B cell (primary cell): ENCODE measurements around the gene BARHL2.

Source experiments
- EZH2 ChIP-seq: IDR thresholded peaks from 2 replicates; pipeline ENCODE4 v1.6.1; 2012; ENCODE audit warnings: borderline replicate concordance, low read depth, mild to moderate bottlenecking, moderate library complexity, low read length; ENCODE audit not compliant: insufficient read depth, poor library complexity, severe bottlenecking
- TF ChIP-seq, protein P1 (sequence below): fragments of 200-600 bp; IDR thresholded peaks from one replicate; pipeline ENCODE4 v1.8.0; 2022; ENCODE audit warnings: antibody characterized with exemption, mild to moderate bottlenecking

DNA sequence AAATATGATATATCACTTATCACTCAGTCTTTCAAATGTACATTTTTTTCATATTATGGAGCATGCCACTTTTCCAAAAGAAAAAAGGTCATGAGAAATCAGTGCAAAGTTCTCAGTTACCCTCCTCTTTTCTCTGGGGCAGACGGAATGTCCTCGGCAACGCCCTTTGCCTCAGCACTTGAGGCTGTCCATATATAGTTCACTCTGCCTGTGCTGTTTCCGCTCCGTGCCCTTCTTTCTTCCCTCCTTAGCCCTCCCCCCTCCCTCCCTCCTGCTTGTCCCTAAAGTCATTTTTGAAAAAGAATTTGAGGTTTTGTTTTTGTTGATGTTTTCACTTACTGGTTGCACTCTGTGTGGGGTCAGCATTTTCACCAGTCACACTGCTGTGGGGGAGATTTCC is 5.4 kb downstream of the BARHL2 start:
- TF ChIP-seq, protein P1, sequence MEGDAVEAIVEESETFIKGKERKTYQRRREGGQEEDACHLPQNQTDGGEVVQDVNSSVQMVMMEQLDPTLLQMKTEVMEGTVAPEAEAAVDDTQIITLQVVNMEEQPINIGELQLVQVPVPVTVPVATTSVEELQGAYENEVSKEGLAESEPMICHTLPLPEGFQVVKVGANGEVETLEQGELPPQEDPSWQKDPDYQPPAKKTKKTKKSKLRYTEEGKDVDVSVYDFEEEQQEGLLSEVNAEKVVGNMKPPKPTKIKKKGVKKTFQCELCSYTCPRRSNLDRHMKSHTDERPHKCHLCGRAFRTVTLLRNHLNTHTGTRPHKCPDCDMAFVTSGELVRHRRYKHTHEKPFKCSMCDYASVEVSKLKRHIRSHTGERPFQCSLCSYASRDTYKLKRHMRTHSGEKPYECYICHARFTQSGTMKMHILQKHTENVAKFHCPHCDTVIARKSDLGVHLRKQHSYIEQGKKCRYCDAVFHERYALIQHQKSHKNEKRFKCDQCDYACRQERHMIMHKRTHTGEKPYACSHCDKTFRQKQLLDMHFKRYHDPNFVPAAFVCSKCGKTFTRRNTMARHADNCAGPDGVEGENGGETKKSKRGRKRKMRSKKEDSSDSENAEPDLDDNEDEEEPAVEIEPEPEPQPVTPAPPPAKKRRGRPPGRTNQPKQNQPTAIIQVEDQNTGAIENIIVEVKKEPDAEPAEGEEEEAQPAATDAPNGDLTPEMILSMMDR = no peak
- TF ChIP-seq EZH2 = no peak
